WTC11 (cell line): ENCODE measurements around the gene METTL3. TPM values are rescaled to one million over a fixed set of nuclear protein-coding genes. Genes with fewer than 3 reads are reported as not detected.
A peak's percentile ranks its signal among the peaks of the same experiment; 100 is the strongest.

Experiments
- AR ChIP-seq: fragments of 250-450 bp; sonication (Bioruptor Pico); IDR thresholded peaks from 2 replicates; pipeline ENCODE4 v1.9.0; 2021; ENCODE audit warnings: mild to moderate bottlenecking
- ARID4B ChIP-seq: sonication (generic); formaldehyde crosslinking; IDR thresholded peaks from 2 replicates; pipeline ENCODE4 v1.8.0; 2023; ENCODE audit warnings: missing genetic modification reagents, mild to moderate bottlenecking, borderline replicate concordance
- ATF3 ChIP-seq: sonication (generic); formaldehyde crosslinking; conservative IDR thresholded peaks from 2 replicates; pipeline ENCODE4 v1.8.1; 2022; ENCODE audit warnings: mild to moderate bottlenecking, missing genetic modification reagents
- CDX4 ChIP-seq: fragments of 250-450 bp; sonication (Bioruptor Pico); IDR thresholded peaks from 2 replicates; pipeline ENCODE4 v1.9.0; 2021; ENCODE audit warnings: moderate library complexity, mild to moderate bottlenecking, inconsistent platforms, borderline replicate concordance
- CREM ChIP-seq: sonication (generic); formaldehyde crosslinking; IDR thresholded peaks from 2 replicates; pipeline ENCODE4 v1.8.1; 2022; ENCODE audit warnings: mild to moderate bottlenecking, missing genetic modification reagents, moderate library complexity
- CTCF ChIP-seq: fragments of 200-600 bp; IDR thresholded peaks from 2 replicates; pipeline ENCODE4 v1.8.0; 2022; ENCODE audit warnings: antibody characterized with exemption
- EMX1 ChIP-seq: fragments of 250-450 bp; sonication (Bioruptor Pico); IDR thresholded peaks from 2 replicates; pipeline ENCODE4 v1.8.0; 2021; ENCODE audit warnings: mild to moderate bottlenecking
- ETV6 ChIP-seq: sonication (generic); formaldehyde crosslinking; IDR thresholded peaks from 2 replicates; pipeline ENCODE4 v1.8.1; 2022; ENCODE audit warnings: mild to moderate bottlenecking, missing genetic modification reagents
- GABPB1 ChIP-seq: sonication (generic); formaldehyde crosslinking; IDR thresholded peaks from 2 replicates; pipeline ENCODE4 v1.8.1; 2023; ENCODE audit warnings: mild to moderate bottlenecking, missing genetic modification reagents
- JUN ChIP-seq: sonication (generic); formaldehyde crosslinking; IDR thresholded peaks from 2 replicates; pipeline ENCODE4 v1.8.0; 2023; ENCODE audit warnings: mild to moderate bottlenecking, missing genetic modification reagents
- KAT7 ChIP-seq: sonication (generic); formaldehyde crosslinking; IDR thresholded peaks from 2 replicates; pipeline ENCODE4 v1.8.1; 2023; ENCODE audit warnings: missing genetic modification reagents, mild to moderate bottlenecking, borderline replicate concordance
- NFE2L1 ChIP-seq: sonication (generic); formaldehyde crosslinking; IDR thresholded peaks from 2 replicates; pipeline ENCODE4 v1.8.1; 2023; ENCODE audit warnings: missing genetic modification reagents
- NR1H2 ChIP-seq: sonication (generic); formaldehyde crosslinking; IDR thresholded peaks from 2 replicates; pipeline ENCODE4 v1.9.0; 2021; ENCODE audit warnings: mild to moderate bottlenecking, moderate library complexity, missing genetic modification reagents
- TCF7 ChIP-seq: sonication (generic); formaldehyde crosslinking; IDR thresholded peaks from 2 replicates; pipeline ENCODE4 v1.8.0; 2022; ENCODE audit warnings: mild to moderate bottlenecking, low read depth, missing genetic modification reagents, moderate library complexity
- TEAD1 ChIP-seq: sonication (generic); formaldehyde crosslinking; IDR thresholded peaks from 2 replicates; pipeline ENCODE4 v1.8.0; 2022; ENCODE audit warnings: mild to moderate bottlenecking, missing genetic modification reagents
- USF1 ChIP-seq: sonication (generic); formaldehyde crosslinking; IDR thresholded peaks from 2 replicates; pipeline ENCODE4 v1.8.0; 2022; ENCODE audit warnings: mild to moderate bottlenecking, missing genetic modification reagents
- ZBTB43 ChIP-seq: sonication (generic); formaldehyde crosslinking; IDR thresholded peaks from 2 replicates; pipeline ENCODE4 v1.8.1; 2023; ENCODE audit warnings: mild to moderate bottlenecking, missing genetic modification reagents
- ZNF138 ChIP-seq: sonication (generic); formaldehyde crosslinking; conservative IDR thresholded peaks from 2 replicates; pipeline ENCODE4 v1.8.1; 2022; ENCODE audit warnings: mild to moderate bottlenecking, moderate library complexity, missing genetic modification reagents
- ZNF425 ChIP-seq: fragments of 250-450 bp; sonication (Bioruptor Pico); conservative IDR thresholded peaks from 2 replicates; pipeline ENCODE4 v1.9.0; 2021; ENCODE audit warnings: mild to moderate bottlenecking
- ZSCAN18 ChIP-seq: fragments of 250-450 bp; sonication (Bioruptor Pico); IDR thresholded peaks from 2 replicates; pipeline ENCODE4 v2.1.2; 2022; ENCODE audit warnings: mild to moderate bottlenecking, moderate library complexity
- total RNA-seq: library from RNA; stranded (reverse); gene quantifications from 3 replicates; pipeline ENCODE4 v1.2.3, GENCODE V29; 2021

The METTL3 gene
- total RNA-seq, 1 experiment from 2014 or later, result 93.2 TPM

GRCh38 chr14:21510735-21511657, at the start of gene METTL3 (continued):
- TF ChIP-seq CTCF (no peak), ARID4B (CRISPR knock-in tag) (peak; percentile 79; the same call in 1 of the 2 replicates), USF1 (CRISPR knock-in tag) (peak; percentile 29; the same call in 1 of the 2 replicates), CREM (CRISPR knock-in tag) (peak; percentile 90; the same call in 1 of the 2 replicates), ZBTB43 (CRISPR knock-in tag) (no peak), ATF3 (CRISPR knock-in tag) (no peak), NR1H2 (CRISPR knock-in tag) (no peak), TEAD1 (CRISPR knock-in tag) (no peak; the same call in 1 of the 2 replicates), AR (CRISPR knock-in tag) (no peak), KAT7 (peak; percentile 70; the same call in 1 of the 2 replicates), GABPB1 (CRISPR knock-in tag) (peak; percentile 86), EMX1 (CRISPR knock-in tag) (no peak), ZSCAN18 (CRISPR knock-in tag) (no peak), ZNF138 (CRISPR knock-in tag) (0 out of 2 replicates have a peak, but pooled peaks have one; percentile 48), CDX4 (CRISPR knock-in tag) (no peak), ZNF425 (CRISPR knock-in tag) (no peak), TCF7 (CRISPR knock-in tag) (no peak), ETV6 (peak; percentile 61; the same call in 1 of the 2 replicates), JUN (CRISPR knock-in tag) (no peak), NFE2L1 (CRISPR knock-in tag) (no peak)
